Right ventricle myocardium superior (tissue), 1 donor: ENCODE data around the gene PRRC2A. TPM values are rescaled to one million over a fixed set of nuclear protein-coding genes. Genes with fewer than 3 reads are reported as not detected.

Source experiments
- ATAC-seq: fragments of 200-7000 bp; cut with Tn5 transposase; one replicate; pipeline ENCODE4 v1.9.1; 2020; ENCODE audit warnings: mild to moderate bottlenecking; ENCODE audit not compliant: poor library complexity
- DNase-seq: peaks from one replicate; pipeline ENCODE4 v3.0.0-alpha.2; 2020
- intact Hi-C: fragments of 100-400 bp; cut with DNase I; formaldehyde crosslinking; loops from one replicate; pipeline ENCODE4 v1.11.2; 2022
- total RNA-seq: library from RNA; stranded (reverse); fragmentation: NEBNext Ultra II Directional; extraction: Animal tissue kit (Norgen Biotek cat#: 25700); gene quantifications from one replicate; pipeline ENCODE4 v1.2.1, GENCODE V29; 2021
- donor health status: DM: no; HTN: yes; CAD: no; lungs with severe emphysema.

The PRRC2A gene
- total RNA-seq, 1 donor from 2014 or later: 69.1 TPM

DNA sequence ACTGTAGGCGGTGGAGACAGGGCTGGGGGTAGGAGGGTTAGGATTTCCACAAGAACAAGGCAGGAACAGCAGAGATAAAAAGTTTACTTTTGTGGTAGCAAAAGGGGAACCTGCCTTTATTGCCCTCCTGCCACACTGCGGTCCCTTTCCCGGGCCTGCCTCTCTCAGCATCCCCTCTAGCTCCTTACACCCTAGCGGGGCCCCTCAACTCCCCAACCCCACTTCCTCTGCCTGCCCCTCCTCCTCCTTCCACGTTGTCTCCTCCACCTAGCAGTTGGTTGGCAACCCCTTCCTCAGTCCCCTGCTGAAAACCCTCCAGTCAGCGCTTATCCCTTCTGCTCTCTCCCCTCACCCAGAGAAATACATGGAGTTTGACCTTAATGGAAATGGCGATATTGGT, 4.8 kb upstream of the PRRC2A start:
- intact Hi-C loops: loop anchor here (5.0 kb wide), 1 partner anchor 68 kb away; the partner anchor contains the start of genes ATP6V1G2 and NFKBIL1
- no peak for ATAC-seq
- DNase-seq: no peak

DNA sequence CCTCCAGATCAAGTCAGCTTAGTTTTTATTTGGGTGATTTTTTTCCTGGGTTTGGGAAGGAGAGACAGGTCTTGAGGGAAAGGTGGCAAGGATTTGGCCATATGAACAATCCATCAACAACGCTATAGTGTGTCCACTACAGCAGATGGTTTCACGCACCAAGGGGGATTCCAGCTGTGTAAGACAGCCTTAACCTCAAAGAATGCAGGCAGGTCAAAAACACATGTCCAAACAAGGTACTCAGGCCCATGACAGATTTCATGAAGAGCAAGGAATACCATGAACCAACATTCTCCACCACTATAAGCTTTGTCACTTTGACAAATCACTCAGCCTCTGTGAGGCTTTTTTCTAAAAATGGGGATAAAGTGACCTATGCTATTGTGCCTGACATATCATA, 3.5 kb upstream of the PRRC2A start:
- intact Hi-C loops: loop anchor here (5.0 kb wide), 1 partner anchor 70 kb away; the partner anchor contains the start of genes ATP6V1G2 and NFKBIL1
- DNase-seq (no peak), ATAC-seq (no peak)

DNA sequence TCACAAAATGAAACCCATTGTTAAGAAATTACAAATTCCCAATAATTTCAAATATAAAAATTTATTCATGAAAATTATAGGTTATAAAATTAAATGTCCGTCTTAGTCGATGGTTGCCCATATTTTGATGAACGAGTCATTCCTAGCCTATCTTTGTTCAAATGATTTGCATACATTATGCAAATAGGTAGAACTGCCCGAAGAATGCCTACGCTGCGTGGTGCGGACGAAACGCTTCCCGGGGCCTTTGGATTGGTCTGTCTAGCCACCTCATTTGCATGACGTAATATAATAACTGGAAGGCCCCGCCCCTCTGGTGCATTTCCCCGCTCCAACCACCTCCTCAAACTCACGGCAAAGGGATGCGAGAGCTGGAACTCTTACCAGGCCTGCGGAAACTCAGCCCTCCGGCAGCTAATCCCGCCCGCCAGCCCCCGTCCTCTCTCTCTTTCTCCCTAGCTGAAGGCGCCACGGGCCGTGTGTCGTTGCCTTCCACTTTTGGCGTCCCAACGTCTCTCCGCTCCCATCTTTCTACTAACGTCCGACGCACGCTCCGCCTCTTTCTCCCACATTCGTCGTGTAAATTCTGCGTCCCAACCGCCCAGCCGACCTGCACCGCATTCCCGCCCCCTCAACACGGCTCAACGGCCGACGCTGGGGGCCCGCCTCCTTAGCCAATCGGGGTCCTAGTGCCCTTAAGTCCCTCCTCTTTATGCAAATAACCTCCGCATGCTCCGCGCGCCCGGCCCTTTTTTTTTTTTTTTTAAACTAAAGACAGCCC, 520 bp upstream of the PRRC2A start:
- ATAC-seq (peak; percentile 94), DNase-seq (peak; percentile 99)
- intact Hi-C loops: loop anchor here (5.0 kb wide), 1 partner anchor 73 kb away; the partner anchor contains the start of genes ATP6V1G2 and NFKBIL1

DNA sequence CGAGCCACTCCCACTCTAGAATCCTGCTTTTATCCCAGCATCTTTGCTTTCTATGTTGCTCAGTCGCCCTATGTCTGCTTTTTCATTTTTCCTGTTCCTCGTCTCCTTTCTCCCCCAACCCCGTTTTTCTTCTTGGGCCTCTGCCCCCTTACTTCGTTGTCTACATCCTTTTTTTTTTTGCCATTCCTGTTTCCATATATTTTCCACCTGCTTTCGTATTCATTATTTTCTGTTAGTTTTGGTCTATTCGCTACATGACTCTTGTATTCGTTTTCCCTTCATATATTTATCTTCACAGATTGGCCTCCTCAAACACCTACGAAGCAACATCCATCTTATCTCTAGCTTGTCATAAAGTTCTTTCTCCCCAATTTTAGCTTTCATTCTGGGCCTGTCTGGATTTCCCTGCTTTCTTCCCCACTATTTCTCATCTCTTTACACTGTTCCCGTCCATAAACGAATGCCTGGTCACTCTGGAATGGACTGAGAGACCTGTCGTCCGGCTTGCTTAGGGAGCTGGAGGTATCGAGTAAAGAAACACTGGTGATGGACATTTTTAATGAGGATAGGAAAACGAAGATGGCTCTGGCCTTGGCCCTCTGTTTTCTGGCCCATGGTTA, 915 bp downstream of the PRRC2A start:
- ATAC-seq (no peak), DNase-seq (no peak)
- intact Hi-C loops: no loop called here

DNA sequence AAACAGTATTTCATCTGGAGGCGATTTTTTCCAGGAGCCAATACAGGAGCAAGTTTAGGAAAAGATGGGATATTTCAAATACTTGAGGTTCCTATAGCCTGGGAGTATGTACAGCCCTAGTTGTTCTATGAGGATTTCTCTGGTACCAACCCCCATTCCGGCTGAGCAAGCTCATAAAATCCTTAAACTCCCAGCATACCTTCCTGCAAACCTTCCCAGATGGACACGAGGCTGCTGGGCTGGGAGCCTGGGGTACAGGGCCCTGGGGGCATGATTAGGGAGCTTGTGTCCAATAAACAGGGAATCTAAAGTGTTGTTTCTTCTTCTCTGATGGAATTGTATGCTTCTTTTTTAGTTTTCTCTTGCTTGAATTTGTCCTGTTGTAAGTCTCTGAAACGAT, 1.5 kb downstream of the PRRC2A start:
- ATAC-seq: no peak
- no peak for DNase-seq
- intact Hi-C loops: no loop called here

DNA sequence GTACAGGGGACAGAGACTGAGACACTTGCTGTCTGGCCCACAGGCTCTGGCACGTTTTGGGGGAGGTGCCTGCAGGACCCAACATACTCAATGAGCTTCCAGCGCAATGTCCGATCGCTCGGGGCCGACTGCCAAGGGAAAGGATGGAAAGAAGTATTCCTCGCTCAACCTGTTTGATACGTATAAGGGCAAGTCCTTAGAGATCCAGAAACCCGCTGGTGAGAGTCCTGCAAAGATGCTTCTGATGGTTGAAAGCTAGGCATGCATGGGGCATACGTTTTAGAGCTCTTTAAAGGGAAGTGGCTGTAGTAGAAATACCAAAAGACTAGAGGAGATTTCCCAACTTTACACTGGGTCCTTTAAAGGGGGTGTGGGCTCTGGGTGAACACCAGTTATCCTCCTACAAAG, 2.2 kb downstream of the PRRC2A start:
- no peak for ATAC-seq
- DNase-seq: no peak
- intact Hi-C loops: no loop called here

DNA sequence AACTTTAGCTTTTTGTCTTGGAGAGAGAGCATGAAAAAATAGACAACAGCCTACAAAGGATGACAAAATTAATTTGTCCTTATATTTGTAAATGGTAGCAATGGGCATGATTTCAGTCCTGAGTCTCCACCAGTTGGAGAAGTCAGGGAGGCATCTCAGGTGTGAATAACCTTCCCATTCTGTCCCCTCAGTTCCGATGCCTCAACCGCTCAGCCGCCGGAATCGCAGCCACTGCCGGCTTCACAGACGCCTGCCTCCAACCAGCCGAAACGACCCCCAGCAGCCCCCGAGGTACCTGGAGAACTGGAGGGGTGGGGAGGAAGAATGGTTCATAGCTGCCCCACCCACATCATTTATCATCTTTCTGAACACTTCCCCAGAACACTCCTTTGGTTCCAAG, 3.6 kb downstream of the PRRC2A start:
- no peak for ATAC-seq
- intact Hi-C loops: no loop called here
- DNase-seq: no peak

DNA sequence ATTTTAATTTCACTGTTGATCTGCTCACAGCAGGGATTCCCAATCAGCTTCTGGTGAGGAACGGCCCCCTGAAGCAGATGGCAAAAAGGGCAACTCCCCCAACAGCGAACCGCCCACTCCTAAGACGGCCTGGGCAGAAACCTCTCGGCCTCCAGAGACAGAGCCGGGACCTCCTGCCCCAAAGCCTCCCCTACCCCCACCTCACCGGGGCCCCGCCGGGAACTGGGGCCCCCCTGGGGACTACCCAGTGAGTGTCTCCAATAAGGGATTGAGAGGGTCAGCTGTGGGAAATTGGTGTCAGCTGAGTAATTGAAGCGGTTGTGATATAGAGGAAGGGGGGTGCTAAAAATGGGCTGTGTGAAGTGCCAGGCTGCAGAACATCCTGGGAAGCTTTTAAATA, 6.4 kb downstream of the PRRC2A start:
- no peak for ATAC-seq
- DNase-seq: no peak
- intact Hi-C loops: no loop called here

DNA sequence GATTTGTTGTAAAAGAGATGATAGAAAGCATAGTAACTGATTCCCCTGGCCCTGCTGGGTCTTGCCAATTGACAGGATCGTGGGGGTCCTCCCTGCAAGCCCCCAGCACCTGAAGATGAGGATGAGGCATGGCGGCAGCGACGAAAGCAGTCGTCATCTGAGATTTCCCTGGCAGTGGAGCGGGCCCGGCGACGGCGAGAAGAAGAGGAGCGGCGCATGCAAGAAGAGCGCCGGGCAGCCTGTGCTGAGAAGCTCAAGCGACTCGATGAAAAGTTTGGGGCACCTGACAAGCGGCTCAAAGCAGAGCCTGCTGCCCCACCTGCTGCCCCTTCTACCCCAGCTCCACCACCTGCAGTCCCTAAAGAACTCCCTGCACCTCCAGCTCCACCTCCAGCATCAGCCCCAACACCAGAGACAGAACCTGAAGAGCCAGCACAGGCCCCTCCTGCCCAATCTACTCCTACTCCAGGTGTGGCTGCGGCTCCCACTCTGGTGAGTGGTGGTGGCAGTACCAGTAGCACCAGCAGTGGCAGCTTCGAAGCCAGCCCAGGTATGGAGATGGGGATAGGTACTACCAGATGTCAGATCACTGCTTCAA, 7.3 kb downstream of the PRRC2A start:
- intact Hi-C loops: no loop called here

DNA sequence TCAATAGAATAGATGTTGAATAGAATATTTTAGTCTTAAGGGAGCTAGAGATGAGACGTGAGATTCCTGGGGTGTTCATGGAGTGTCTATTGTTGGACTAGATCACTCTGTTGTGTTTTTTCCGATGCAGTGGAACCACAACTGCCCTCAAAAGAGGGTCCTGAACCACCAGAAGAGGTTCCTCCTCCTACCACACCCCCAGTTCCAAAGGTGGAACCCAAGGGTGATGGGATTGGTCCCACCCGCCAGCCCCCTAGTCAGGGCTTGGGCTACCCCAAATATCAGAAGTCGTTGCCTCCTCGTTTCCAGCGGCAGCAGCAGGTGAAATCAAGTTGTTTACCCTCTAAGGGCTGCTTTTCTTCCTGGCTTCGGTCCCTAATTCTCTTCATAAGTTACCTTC, 8.5 kb downstream of the PRRC2A start:
- ATAC-seq: no peak
- intact Hi-C loops: no loop called here
- DNase-seq: no peak

More for the DNA sequence above, 7.3 kb downstream of the PRRC2A start:
- DNase-seq (no peak), ATAC-seq (no peak)

DNA sequence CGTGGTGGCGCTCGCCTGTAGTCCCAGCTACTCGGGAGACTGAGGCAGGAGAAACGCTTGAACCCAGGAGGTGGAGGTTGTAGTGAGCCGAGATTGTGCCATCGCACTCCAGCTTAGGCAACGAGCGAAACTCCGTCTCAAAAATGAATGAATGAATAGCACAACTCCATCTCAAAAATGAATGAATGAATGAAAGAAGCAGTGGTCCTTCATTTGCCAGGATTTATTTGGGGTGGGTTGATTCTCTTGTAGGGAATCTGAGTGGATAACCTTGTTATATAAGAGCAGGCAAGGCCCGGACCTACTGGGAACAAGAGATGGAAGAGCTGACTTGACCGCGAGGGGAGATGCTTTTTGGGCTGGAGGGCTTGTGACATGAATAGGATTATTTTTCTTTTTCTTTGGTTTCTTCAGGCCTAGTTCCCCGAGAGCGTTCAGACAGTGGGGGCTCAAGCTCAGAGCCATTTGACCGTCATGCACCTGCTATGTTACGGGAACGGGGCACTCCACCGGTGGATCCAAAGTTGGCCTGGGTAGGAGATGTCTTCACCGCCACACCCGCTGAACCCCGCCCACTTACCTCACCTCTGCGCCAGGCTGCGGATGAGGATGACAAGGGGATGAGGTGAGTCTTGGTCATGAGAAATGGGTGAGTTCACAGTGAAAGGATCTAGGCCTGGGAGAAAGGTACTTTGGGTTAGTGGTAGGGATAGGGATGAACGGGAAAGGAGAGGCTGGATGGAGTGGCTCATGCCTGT, 9.8 kb downstream of the PRRC2A start:
- DNase-seq (no peak), ATAC-seq (no peak)
- intact Hi-C loops: no loop called here

DNA sequence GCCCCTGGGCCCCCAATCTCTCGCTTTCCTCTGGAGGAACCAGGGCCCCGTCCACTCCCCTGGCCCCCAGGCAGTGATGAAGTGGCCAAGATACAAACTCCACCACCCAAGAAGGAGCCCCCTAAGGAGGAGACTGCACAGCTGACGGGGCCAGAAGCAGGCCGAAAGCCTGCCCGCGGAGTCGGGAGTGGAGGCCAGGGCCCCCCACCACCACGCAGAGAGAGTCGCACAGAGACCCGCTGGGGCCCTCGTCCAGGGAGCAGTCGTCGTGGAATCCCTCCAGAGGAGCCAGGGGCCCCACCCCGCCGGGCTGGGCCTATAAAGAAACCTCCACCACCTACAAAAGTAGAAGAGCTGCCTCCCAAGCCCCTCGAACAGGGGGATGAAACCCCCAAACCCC, 10.7 kb downstream of the PRRC2A start:
- ATAC-seq: no peak
- intact Hi-C loops: no loop called here

DNA sequence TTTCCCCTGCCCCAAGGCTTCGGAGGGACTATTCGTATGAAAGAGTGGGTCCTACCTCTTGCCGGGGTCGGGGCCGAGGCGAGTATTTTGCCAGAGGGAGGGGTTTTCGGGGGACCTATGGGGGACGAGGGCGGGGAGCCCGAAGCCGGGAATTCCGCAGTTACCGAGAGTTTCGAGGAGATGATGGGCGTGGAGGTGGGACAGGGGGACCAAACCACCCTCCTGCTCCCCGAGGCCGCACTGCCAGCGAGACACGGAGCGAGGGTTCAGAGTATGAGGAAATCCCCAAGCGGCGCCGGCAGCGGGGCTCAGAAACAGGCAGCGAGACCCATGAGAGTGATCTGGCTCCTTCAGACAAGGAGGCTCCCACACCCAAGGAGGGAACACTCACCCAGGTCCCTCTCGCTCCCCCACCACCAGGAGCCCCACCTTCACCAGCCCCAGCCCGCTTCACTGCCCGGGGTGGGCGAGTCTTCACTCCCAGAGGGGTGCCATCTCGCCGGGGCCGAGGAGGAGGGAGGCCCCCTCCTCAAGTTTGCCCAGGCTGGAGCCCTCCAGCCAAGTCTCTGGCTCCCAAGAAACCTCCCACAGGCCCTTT, 11.3 kb downstream of the PRRC2A start:
- ATAC-seq (peak; percentile 4), DNase-seq (no peak)
- intact Hi-C loops: no loop called here

More for the DNA sequence above, 10.7 kb downstream of the PRRC2A start:
- no peak for DNase-seq

DNA sequence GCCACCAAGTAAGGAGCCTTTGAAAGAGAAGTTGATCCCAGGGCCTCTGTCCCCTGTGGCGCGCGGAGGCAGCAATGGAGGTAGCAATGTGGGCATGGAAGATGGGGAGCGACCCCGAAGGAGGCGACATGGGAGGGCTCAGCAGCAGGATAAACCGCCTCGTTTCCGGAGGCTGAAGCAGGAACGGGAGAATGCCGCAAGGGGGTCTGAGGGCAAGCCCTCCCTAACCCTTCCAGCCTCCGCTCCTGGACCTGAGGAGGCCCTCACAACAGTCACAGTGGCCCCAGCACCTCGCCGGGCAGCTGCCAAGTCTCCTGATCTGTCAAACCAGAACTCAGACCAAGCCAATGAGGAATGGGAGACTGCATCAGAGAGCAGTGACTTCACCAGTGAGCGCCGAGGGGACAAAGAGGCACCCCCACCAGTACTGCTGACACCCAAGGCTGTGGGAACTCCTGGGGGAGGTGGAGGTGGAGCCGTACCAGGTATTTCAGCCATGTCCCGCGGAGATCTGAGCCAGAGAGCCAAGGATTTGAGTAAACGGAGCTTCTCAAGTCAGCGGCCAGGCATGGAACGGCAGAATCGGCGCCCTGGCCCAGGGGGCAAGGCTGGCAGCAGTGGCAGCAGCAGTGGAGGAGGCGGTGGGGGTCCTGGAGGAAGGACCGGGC, 11.9 kb downstream of the PRRC2A start:
- intact Hi-C loops: no loop called here
- DNase-seq (no peak), ATAC-seq (peak; percentile 9)

DNA sequence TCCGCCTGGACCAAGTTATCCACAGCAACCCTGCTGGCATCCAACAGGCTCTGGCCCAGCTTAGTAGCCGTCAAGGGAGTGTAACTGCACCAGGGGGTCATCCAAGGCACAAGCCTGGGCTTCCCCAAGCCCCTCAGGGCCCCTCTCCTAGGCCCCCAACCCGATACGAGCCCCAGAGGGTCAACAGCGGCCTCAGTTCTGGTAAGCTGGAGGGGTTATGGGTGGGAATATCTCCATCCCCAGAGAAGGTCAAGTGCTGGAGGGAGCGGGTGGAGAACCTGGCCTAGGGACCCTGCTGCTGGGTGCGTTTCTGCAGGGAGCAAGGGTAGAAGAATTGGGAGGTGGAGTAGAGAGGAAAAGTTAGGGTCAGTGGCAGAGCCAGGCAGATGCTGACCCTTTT, 12.9 kb downstream of the PRRC2A start:
- intact Hi-C loops: no loop called here
- DNase-seq: no peak
- ATAC-seq: no peak

DNA sequence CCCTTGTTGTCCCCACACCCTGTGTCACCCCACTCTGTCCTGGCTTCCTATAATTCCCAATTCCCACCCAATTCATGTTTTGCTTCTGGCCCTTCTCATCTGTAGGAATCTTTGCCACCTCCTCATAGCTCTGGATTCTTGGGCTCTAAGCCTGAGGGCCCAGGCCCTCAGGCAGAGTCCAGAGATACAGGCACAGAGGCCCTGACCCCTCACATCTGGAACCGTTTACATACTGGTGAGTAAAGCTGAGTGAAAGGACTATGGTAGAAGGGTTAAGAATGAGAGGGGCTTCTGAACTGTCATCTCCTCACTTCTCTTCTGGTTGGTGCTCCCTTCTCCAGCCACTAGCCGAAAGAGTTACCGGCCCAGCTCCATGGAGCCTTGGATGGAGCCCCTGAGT, 13.6 kb downstream of the PRRC2A start:
- no peak for ATAC-seq
- intact Hi-C loops: no loop called here
- DNase-seq: no peak

DNA sequence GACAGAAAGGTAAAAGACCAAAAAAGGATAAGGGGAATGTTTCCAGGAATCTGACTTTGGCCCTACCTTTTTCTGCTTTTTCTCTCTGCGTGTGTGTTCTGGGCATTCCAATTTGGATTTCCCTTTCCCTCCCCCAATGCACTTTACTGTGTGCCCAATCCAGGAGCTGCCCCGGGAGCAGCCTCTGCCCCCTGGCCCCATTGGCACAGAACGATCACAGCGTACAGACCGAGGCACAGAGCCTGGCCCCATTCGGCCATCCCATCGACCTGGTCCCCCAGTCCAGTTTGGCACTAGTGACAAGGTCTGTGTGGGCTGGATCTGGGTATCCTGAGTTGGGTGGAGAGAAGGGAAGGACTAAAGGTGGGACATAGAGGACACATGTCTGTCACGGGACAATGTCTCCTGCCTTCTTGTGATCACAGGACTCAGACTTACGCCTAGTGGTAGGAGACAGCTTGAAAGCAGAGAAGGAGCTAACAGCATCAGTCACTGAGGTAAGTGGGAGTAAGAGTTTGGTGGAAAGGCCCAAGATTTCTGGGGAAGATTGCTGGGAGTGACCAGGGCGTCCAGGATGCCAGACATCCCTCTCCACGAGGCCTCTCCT, 14.6 kb downstream of the PRRC2A start:
- intact Hi-C loops: no loop called here
- ATAC-seq (no peak), DNase-seq (no peak)
